Prostate gland (tissue), 2 donors: ENCODE data around the gene ARHGAP4.

ENCODE experiments used
- POLR2A ChIP-seq: fragments of 450-650 bp; IDR thresholded peaks from one replicate; pipeline ENCODE4 v1.6.1; 2016; ENCODE audit warnings: antibody characterized with exemption, mild to moderate bottlenecking
- POLR2AphosphoS5 ChIP-seq: sonication (generic); formaldehyde crosslinking; IDR thresholded peaks from one replicate; pipeline ENCODE4 v1.6.1; 2017; ENCODE audit warnings: antibody characterized with exemption
- TF ChIP-seq, protein P1 (sequence below), 4 experiments: fragments of 200-600 bp in 2 of 4; fragments of 450-650 bp in 2 of 4; sonication (generic) in 2 of 4; IDR thresholded peaks; 1 replicate in 3 of 4; 2 replicates in 1 of 4; pipeline ENCODE4 v1.5.1; 2016 to 2019; ENCODE audit warnings: antibody characterized with exemption in 4 of 4, mild to moderate bottlenecking in 2 of 4, moderate library complexity in 2 of 4

- TF ChIP-seq POLR2AphosphoS5 (no peak), POLR2A (no peak)
- TF ChIP-seq, protein P1, sequence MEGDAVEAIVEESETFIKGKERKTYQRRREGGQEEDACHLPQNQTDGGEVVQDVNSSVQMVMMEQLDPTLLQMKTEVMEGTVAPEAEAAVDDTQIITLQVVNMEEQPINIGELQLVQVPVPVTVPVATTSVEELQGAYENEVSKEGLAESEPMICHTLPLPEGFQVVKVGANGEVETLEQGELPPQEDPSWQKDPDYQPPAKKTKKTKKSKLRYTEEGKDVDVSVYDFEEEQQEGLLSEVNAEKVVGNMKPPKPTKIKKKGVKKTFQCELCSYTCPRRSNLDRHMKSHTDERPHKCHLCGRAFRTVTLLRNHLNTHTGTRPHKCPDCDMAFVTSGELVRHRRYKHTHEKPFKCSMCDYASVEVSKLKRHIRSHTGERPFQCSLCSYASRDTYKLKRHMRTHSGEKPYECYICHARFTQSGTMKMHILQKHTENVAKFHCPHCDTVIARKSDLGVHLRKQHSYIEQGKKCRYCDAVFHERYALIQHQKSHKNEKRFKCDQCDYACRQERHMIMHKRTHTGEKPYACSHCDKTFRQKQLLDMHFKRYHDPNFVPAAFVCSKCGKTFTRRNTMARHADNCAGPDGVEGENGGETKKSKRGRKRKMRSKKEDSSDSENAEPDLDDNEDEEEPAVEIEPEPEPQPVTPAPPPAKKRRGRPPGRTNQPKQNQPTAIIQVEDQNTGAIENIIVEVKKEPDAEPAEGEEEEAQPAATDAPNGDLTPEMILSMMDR (IDR thresholded peaks at IDR 0.05), result no peak
These were observed 24.3 kb downstream of the ARHGAP4 start for GRCh38 chrX:153901753-153902140.
